GM21825 (cell line): Measurements from ENCODE around the gene LRMDA.

ENCODE experiments used
- ATAC-seq: cut with Tn5 transposase; IDR thresholded peaks from one replicate; pipeline ENCODE4 v1.9.1; 2021; ENCODE audit warnings: mild to moderate bottlenecking, moderate library complexity; ENCODE audit not compliant: unreplicated experiment

LRMDA gene

GRCh38 chr10:76302481-76302880 lies 871.1 kb downstream of the LRMDA start:
- ATAC-seq: no peak

DNA sequence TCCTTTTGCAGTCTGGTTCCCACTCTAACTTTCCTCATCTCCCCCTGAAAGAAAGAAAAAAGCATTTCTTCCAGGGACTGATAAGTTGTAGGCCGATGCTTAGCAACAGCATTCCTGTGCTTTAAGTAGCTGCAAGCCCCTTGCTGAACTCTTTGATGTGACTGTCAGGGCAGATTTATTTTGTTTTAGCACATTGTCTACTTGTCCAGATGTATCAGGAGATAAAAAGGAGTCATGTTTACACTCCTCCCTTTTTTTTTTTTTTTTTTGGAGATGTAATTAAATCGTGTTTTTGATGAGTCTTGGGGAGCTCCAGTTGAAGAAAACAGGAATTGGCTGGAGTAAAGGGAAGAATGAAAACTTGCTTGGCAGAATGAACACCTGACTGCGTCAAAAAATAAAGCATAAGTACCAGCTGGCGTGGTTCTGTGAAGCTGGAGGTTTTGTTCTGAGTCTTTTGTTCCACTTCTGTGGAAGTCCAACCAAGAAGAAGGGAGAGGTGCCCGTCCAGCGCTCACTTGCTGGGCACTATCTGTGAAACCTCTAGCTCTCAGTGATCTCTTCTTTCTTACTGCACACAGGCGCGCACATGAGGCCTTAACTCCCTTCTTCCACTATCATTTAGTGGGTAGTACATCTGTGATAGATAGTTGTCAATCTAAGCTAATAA lies 871.7 kb downstream of the LRMDA start:
- ATAC-seq: no peak

GRCh38 chr10:76303682-76304316 lies 872.4 kb downstream of the LRMDA start:
- ATAC-seq: no peak

- no peak for ATAC-seq
Observed at GRCh38 chr10:76305930-76306615, 874.6 kb downstream of the LRMDA start.

DNA sequence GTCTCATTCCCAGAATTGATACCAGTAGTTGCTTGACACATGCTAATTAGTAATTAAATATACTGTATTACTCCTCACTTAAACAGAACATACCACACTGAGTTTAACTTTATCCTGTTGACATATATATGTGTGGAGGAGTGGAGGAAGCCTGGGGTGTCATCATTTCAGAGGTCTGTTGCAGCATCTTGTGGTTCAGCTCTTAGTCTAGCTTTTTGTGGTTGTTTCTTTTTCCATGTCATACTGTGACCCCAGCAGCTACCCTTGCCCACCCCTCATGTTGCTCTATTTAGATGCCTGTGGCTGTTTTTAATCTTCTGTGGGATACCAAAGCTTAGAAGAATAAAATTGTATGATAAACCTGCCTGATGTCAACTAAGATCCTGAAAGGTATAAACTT lies 875.4 kb downstream of the LRMDA start:
- no peak for ATAC-seq

GRCh38 chr10:76309070-76309469 lies 877.6 kb downstream of the LRMDA start:
- no peak for ATAC-seq

DNA sequence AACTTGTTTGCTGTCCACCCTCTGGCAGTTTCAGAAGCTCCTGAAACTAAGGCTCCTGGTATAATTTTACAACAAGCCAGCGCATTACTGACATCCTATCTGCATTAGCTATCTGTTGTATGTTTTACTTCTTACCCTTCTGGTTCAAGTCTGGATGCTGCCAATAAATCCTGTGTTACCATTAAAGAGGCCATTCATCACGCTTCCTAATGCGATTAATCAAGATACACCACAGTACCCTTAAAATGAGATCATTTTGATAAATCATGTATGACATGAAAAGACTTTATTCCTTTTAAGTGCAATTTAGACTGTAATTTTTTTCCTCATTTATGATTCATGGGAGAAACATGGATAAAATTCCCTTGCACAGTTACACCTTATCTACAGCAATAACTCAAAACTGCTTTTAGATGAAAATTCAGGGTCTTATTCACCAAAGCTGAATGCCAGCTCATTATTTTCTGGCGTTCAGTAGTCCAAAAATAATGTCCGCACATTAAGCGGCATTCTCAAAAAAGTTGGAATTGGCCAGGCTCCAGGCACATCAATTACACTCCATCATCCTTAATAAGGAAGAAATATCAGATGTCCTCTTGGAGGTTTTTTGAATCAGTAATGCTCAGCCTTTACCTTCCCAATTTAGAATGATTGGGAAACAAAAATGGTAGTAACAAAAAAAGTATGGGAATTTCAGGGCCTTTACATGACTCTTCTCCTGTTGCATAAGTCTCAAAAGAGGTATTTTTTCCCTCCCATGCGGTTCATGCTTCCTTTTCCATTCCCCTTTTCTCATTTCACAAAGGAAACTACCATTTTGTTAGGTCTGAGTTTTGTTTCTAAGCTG lies 878.5 kb downstream of the LRMDA start:
- no peak for ATAC-seq

- ATAC-seq: no peak
Observed at GRCh38 chr10:76310588-76311080, 879.2 kb downstream of the LRMDA start.

GRCh38 chr10:76311752-76312636 lies 880.6 kb downstream of the LRMDA start:
- peak; percentile 49 for ATAC-seq

DNA sequence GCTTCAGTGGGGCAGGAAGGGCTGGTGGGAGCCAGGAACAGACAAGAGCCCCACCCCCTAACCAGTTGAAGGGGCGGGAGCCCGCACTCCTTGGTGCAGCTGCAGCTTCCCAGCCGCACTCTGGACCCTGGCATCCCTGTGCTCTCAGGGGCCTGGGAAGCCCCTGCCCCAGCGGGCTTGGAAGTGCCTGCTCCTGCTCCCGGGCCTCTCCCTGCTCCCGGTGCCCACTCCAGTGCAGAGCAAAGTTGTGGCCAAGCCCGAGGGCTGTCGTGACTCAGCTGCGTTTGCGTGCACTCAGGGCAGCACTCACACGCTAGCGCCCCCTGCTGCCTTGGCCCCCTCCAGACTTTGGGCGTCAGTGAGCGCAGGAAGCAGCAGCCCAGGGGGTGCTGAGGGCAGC lies 883.8 kb downstream of the LRMDA start:
- ATAC-seq: no peak

GRCh38 chr10:76316234-76316633 lies 884.8 kb downstream of the LRMDA start:
- ATAC-seq: no peak

DNA sequence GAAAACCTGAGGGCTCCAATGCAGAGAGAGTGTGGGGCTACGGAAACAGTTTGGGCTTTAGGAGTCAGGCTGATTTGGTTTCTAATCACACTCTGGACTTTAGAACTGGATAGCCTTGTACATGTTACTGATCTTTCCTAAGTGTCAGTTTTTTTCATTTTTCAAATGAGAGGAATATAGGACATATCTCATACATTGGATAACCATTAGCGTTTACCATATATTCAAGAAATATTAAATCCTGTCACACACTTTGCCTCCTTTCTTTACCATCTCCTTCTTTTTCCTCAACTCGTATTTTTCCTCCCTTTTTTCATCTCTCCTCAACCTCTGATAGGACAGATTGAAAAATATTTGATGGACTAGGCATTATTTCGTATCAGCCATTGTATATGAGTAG lies 885.7 kb downstream of the LRMDA start:
- ATAC-seq: no peak

DNA sequence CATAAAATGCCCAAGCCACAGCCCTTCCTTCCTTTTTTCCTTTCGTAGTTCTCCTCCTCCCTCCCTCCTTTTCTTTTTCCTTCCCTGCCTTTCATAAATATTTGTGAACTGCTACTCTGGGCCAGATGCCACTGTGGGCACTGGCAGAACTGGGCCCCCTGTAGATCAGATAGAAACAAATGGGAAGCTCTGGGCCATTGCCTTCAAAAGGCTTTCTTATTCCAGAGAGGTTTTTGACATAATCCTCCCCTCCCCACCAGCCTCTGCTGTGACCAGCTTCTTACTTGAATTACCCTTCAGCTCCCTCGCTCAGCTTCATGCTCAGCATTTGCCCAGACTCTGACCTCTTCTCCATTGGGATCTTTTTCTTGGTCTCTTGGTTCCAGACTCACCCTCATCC lies 886.8 kb downstream of the LRMDA start:
- ATAC-seq: no peak

DNA sequence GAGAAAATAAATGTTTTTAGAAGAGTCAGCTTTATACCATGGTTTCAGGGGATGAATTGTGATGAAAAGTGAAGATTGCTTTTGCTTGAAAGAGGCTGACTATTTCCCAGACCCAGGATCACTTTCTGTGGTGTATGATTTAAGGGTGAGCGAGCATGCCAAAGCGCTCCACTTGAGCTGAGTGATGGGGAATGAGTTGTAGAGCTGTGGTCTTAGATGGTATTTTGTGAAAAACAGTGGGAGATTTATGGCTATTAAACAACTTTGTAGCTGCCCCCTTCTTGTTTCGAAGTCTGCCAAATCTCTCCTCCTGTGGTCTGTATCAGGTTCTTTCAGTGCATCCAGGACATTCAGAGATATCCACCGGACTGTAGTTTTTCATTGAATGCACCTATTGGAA lies 888.2 kb downstream of the LRMDA start:
- no peak for ATAC-seq

DNA sequence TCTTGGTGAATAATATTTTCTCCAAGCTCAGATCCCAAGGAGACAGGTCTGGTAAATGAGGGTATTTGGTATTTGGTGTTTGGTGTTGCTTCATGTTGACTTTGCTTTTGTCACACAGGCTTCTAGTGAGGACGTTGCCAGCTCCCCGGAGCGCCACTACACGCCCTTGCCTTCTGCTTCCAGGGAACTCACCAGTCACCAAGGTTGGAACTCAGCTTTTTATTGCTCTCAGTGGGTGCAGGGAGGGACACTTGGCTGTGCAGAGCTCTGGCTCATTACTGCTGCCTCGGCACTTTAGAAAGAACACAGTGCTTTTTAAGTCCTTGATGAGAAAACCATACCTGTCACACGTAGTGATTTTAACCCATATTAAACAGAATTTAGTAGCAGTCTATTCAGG lies 892.9 kb downstream of the LRMDA start:
- ATAC-seq: no peak

DNA sequence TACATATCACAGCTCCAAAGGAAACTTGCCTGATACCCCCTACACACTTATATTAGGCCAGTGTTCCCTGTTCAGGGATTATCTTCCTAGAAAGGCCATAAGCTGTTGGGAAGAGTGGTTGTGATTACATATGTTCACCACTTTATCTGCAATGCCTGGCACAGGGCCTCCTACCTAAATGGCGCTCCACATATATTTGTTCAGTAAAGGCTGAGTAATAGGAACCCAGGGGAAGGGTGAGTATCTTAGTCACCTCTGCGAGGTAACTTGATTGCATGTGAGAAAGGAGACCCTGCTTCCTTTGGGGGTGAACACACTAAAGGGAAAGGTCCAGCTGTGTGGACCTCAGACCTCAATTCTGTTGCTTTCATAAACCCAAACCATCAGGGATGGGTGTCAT lies 896.0 kb downstream of the LRMDA start:
- no peak for ATAC-seq

GRCh38 chr10:76328348-76328747 lies 896.9 kb downstream of the LRMDA start:
- ATAC-seq: no peak

- ATAC-seq: no peak
Observed at GRCh38 chr10:76329891-76330575, 898.6 kb downstream of the LRMDA start.

- no peak for ATAC-seq
Observed at GRCh38 chr10:76331742-76332141, 900.3 kb downstream of the LRMDA start.

GRCh38 chr10:76333326-76333725 lies 901.9 kb downstream of the LRMDA start:
- ATAC-seq: no peak
